ENCODE measurements around the gene PIM3. TPM values are rescaled to one million over a fixed set of nuclear protein-coding genes. Genes with fewer than 3 reads are reported as not detected.

PIM3 gene
- total and polyA plus RNA-seq, 2 of the 8 experiments (the other 6 are each of a cell fraction or from before 2014, with no cell fraction given), result 22.6 to 30.0 TPM

GRCh38 chr22:50011447-50012210, 51.1 kb downstream of the PIM3 start:
- H3K9ac ChIP-seq (replicated peaks in 1 of 4; ENCODE audit: extremely low read depth in 1 of 4, low read depth in 3 of 4, low read length in 3 of 4), result no peak overlapping the region
- peaks cover 21 to 60% (median 44%) of the 10 kb centered on the region in 4 experiments for H3K27me3 ChIP-seq (replicated peaks in 1 of 4; ENCODE audit: control insufficient read depth in 3 of 4, extremely low read depth in 1 of 4, insufficient read depth in 3 of 4, low read length in 3 of 4)
- H3K27ac ChIP-seq (ENCODE audit: low read depth, low read length), result no peak overlapping the region
- H3K23me2 ChIP-seq (ENCODE audit: low read depth, low read length), result peaks cover 9% of the 10 kb centered on the region; the same call in 1 of the 2 replicates
- no peak overlapping the region for H2BK120ac ChIP-seq (replicated peaks; ENCODE audit: low read depth, low read length)
- ChIA-PET CTCF (ENCODE audit: partially characterized antibody) (interaction anchor here (0.9 to 2.3 kb wide), 5 partner anchors 20 to 138 kb away, joined by 3 to 11 read pairs (median 5); no protein-coding TSS in a partner anchor), POLR2A (ENCODE audit: partially characterized antibody) (no interaction called here)
- H3K18ac ChIP-seq (ENCODE audit: extremely low read depth, low read length), result no peak overlapping the region
- no peaks in the 10 kb centered on the region; the same call in 1 of the 2 replicates for H3K79me1 ChIP-seq (ENCODE audit: low read depth, low read length)
- H2BK15ac ChIP-seq (ENCODE audit: low read length), result no peak overlapping the region
- WGBS, 2 experiments (ENCODE audit: extremely low coverage in 1 of 2, insufficient coverage in 1 of 2, insufficient read length in 1 of 2, insufficient replicate concordance in 2 of 2, low coverage in 1 of 2, low lambda C conversion rate in 2 of 2, missing lambda C conversion rate in 1 of 2), result 55% methylated on average over 15 of the region's 18 CpGs; no CpG with 5 or more reads in 1 of the 2 experiments
- no peaks in the 10 kb centered on the region for H3K9me3 ChIP-seq (ENCODE audit: insufficient read depth in 2 of 2, low read depth in 1 of 2, low read length in 1 of 2)
- peaks cover 0 to 2% of the 10 kb centered on the region in 2 experiments for H4K20me1 ChIP-seq (replicated peaks in 1 of 2; ENCODE audit: control insufficient read depth in 1 of 2, insufficient read depth in 2 of 2, low read length in 2 of 2)
- H3K14ac ChIP-seq (ENCODE audit: insufficient read length), result no peak overlapping the region
- H3K23ac ChIP-seq (ENCODE audit: insufficient read length), result no peak overlapping the region
- H2BK20ac ChIP-seq (ENCODE audit: low read length), result 0 out of 2 replicates have a peak overlapping the region, but pooled peaks have one; percentile 41
- H3K79me2 ChIP-seq (ENCODE audit: control insufficient read depth in 1 of 2, insufficient read depth in 2 of 2, low read length in 2 of 2), result no peaks in the 10 kb centered on the region
- no peaks in the 10 kb centered on the region for H3K36me3 ChIP-seq (ENCODE audit: control insufficient read depth in 2 of 4, insufficient read depth in 4 of 4, low read length in 3 of 4)
- DNase-seq (ENCODE audit: low read depth in 1 of 2, low spot score in 2 of 2) (no peak), FAIRE-seq (no peak)
- no peak overlapping the region for H4K5ac ChIP-seq (ENCODE audit: insufficient read length, low read depth, low read length)
- no peak overlapping the region for H2AFZ ChIP-seq (ENCODE audit: low read length)
- H4K91ac ChIP-seq (replicated peaks; ENCODE audit: insufficient read length, low read length), result no peak overlapping the region
- H3K4ac ChIP-seq (replicated peaks; ENCODE audit: insufficient read length, low read depth, low read length), result no peak overlapping the region
- H4K8ac ChIP-seq (ENCODE audit: extremely low read depth, insufficient read depth, low read length), result peak overlapping the region; percentile 28; the same call in 1 of the 2 replicates
- peaks cover 0 to 25% (median 16%) of the 10 kb centered on the region in 4 experiments; a peak in 6 of 7 replicates for H3K4me1 ChIP-seq (replicated peaks in 1 of 4; ENCODE audit: control insufficient read depth in 3 of 4, insufficient read depth in 4 of 4, low read length in 3 of 4)
- H2AK5ac ChIP-seq (ENCODE audit: low read depth, low read length), result no peak overlapping the region
- no peak overlapping the region for H2BK5ac ChIP-seq (ENCODE audit: low read depth, low read length)
- H2BK12ac ChIP-seq (ENCODE audit: low read depth, low read length), result no peak overlapping the region; the same call in 1 of the 2 replicates
- peak overlapping the region; percentile 26 to 75 for H3K4me2 ChIP-seq (ENCODE audit: insufficient read depth in 1 of 2, low read depth in 2 of 2, low read length in 2 of 2)
- peak overlapping the region in 1 of 4 experiments; percentile 51; a peak in 2 of 8 replicates for H3K4me3 ChIP-seq (ENCODE audit: extremely low read depth in 1 of 4, insufficient read depth in 2 of 4, low read depth in 3 of 4, low read length in 4 of 4)
- no peak overlapping the region for H3K56ac ChIP-seq (replicated peaks; ENCODE audit: insufficient read length, low read depth, low read length)
- TF ChIP-seq PHF8 (conservative IDR thresholded peaks at IDR 0.05; ENCODE audit: low read depth, low read length) (no peak), HDAC2 (IDR thresholded peaks at IDR 0.05; ENCODE audit: borderline replicate concordance in 1 of 2, low read depth in 2 of 2, low read length in 2 of 2) (no peak), BRCA1 (IDR thresholded peaks at IDR 0.05; ENCODE audit: low read depth, low read length) (no peak), EP300 (IDR thresholded peaks at IDR 0.05; ENCODE audit: borderline replicate concordance in 1 of 2, low read depth in 2 of 2, low read length in 2 of 2) (no peak), GTF2F1 (IDR thresholded peaks at IDR 0.05; ENCODE audit: borderline replicate concordance, low read depth, low read length) (no peak), YY1 (IDR thresholded peaks at IDR 0.05; ENCODE audit: low read depth, low read length) (no peak), TEAD4 (IDR thresholded peaks at IDR 0.05; ENCODE audit: low read depth, low read length) (no peak), CBX8 (IDR thresholded peaks at IDR 0.05; ENCODE audit: borderline replicate concordance, low read depth, low read length) (no peak), MAFK (IDR thresholded peaks at IDR 0.05; ENCODE audit: low read depth, low read length) (no peak), CHD1 (IDR thresholded peaks at IDR 0.05; ENCODE audit: low read depth, low read length) (no peak), ASH2L (IDR thresholded peaks at IDR 0.05; ENCODE audit: low read length) (no peak)

Data from H1 (cell line).